Transverse colon (tissue), 3 donors: Measurements from ENCODE around the gene SMARCC1.

Experiments used
- EP300 ChIP-seq: sonication (generic); formaldehyde crosslinking; IDR thresholded peaks from one replicate; pipeline ENCODE4 v1.6.1; 2017; ENCODE audit warnings: antibody characterized with exemption, low read depth
- POLR2A ChIP-seq: fragments of 450-650 bp; IDR thresholded peaks from one replicate; pipeline ENCODE4 v1.6.1; 2016; ENCODE audit warnings: antibody characterized with exemption, mild to moderate bottlenecking, moderate library complexity
- TF ChIP-seq, protein P1 (sequence below), 5 experiments: fragments of 200-600 bp in 3 of 5; fragments of 450-650 bp in 2 of 5; sonication (generic) in 3 of 5; IDR thresholded peaks; 1 replicate in 2 of 5; 2 replicates in 3 of 5; pipeline ENCODE4 v1.5.1; 2016 to 2017; ENCODE audit warnings: antibody characterized with exemption in 5 of 5, inconsistent platforms in 3 of 5, mild to moderate bottlenecking in 2 of 5, moderate library complexity in 1 of 5

DNA sequence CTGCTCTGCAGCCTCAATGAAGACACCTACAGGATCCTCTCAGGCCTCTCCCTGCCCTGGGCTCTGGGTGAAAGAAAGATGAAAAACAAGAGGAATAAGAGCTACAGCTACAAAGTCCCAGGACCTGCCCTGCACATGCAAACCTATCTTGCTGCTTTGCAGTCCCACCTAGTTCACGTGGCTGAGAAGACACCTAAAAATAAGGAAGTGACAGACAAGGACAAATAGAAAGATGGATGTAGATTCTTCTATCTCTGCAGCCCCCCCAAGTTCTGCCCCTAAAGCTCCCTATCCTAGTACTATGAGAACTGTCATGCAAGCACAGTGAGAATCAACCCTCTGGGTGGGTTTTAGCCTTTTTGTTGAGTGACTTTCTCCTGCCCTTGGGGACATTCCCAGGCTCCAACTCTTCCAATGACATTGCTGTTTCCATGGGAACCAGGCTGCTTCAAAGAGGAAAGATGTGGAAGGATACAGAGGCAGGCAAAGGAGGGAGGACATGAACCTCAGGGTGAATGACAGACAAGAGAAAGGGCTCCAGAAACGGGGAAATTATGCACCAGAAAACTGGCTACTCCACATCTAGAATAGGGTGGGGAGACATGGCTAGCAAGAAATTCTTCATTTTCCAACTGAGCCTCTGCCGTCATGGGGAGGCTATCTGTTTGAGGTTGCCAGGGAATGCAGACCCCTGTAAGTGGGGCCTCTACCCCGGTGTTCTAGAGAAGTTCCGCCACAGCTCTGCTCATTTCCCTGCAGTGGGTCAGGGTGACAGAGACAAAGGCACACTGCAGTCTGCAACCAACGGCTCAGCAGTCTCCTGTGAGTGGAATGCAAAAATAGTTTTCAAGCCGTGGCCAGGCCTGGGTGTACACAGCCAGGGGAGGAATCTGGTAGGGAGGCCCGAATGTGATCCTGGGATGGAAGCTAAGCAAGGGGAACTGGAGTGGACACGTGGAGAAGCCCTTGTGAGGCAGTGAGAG is 208.2 kb downstream of the SMARCC1 start:
- TF ChIP-seq, protein P1, sequence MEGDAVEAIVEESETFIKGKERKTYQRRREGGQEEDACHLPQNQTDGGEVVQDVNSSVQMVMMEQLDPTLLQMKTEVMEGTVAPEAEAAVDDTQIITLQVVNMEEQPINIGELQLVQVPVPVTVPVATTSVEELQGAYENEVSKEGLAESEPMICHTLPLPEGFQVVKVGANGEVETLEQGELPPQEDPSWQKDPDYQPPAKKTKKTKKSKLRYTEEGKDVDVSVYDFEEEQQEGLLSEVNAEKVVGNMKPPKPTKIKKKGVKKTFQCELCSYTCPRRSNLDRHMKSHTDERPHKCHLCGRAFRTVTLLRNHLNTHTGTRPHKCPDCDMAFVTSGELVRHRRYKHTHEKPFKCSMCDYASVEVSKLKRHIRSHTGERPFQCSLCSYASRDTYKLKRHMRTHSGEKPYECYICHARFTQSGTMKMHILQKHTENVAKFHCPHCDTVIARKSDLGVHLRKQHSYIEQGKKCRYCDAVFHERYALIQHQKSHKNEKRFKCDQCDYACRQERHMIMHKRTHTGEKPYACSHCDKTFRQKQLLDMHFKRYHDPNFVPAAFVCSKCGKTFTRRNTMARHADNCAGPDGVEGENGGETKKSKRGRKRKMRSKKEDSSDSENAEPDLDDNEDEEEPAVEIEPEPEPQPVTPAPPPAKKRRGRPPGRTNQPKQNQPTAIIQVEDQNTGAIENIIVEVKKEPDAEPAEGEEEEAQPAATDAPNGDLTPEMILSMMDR (IDR thresholded peaks at IDR 0.05), result no peak
- TF ChIP-seq EP300 (no peak), POLR2A (no peak)
